Gastroesophageal sphincter (tissue), 4 donors: ENCODE data around the gene TFPT. TPM values are rescaled to one million over a fixed set of nuclear protein-coding genes. Genes with fewer than 3 reads are reported as not detected.
A peak's percentile ranks its signal among the peaks of the same experiment; 100 is the strongest.

ENCODE experiments used
- ATAC-seq: fragments of 150-250 bp; one replicate; pipeline ENCODE4 v1.9.1; 2016; ENCODE audit warnings: mild to moderate bottlenecking, moderate library complexity
- H3K27ac ChIP-seq, 4 donors: fragments of 200-600 bp; sonication (generic) in 3 of 4; 1 replicate in 3 of 4; 2 replicates in 1 of 4; pipeline ENCODE4 v1.5.1; 2016 to 2019
- H3K27me3 ChIP-seq: fragments of 200-600 bp; sonication (generic); one replicate; pipeline ENCODE4 v1.5.1; 2019
- H3K36me3 ChIP-seq, 2 donors: fragments of 200-600 bp; sonication (generic); one replicate each; pipeline ENCODE4 v1.5.1; 2019; ENCODE audit warnings: control low read depth in 1 of 2
- H3K4me1 ChIP-seq, 3 donors: fragments of 200-600 bp; sonication (generic); 1 replicate in 2 of 3; 2 replicates in 1 of 3; pipeline ENCODE4 v1.5.1; 2016 to 2019; ENCODE audit warnings: control low read depth in 2 of 3
- H3K4me3 ChIP-seq, 2 donors: fragments of 200-600 bp; sonication (generic); one replicate each; pipeline ENCODE4 v1.5.1; 2019; ENCODE audit warnings: mild to moderate bottlenecking in 1 of 2, moderate library complexity in 1 of 2
- H3K9me3 ChIP-seq, 3 donors: fragments of 200-600 bp; sonication (generic); one replicate each; pipeline ENCODE4 v1.5.1; 2017 to 2019; ENCODE audit warnings: control low read depth in 2 of 3
- CTCF ChIP-seq, 4 experiments: fragments of 200-600 bp in 2 of 4; fragments of 450-650 bp in 2 of 4; sonication (generic) in 1 of 4; IDR thresholded peaks; one replicate each; pipeline ENCODE4 v1.5.1; 2017 to 2019; ENCODE audit warnings: antibody characterized with exemption in 4 of 4, mild to moderate bottlenecking in 2 of 4, moderate library complexity in 2 of 4
- EP300 ChIP-seq: sonication (generic); formaldehyde crosslinking; IDR thresholded peaks from one replicate; pipeline ENCODE4 v1.6.1; 2017; ENCODE audit warnings: antibody characterized with exemption, mild to moderate bottlenecking
- POLR2A ChIP-seq, 2 donors: fragments of 450-650 bp; IDR thresholded peaks; one replicate each; pipeline ENCODE4 v1.6.1; 2017; ENCODE audit warnings: antibody characterized with exemption in 2 of 2, mild to moderate bottlenecking in 2 of 2, moderate library complexity in 1 of 2
- POLR2AphosphoS5 ChIP-seq: sonication (generic); formaldehyde crosslinking; IDR thresholded peaks from one replicate; pipeline ENCODE4 v1.6.1; 2017; ENCODE audit warnings: antibody characterized with exemption
- WGBS, 2 donors: methylation state at CpG; one replicate each; pipeline ENCODE4 v1.1.5; 2018; ENCODE audit warnings: low coverage in 1 of 2; 5-methylcytosine and 5-hydroxymethylcytosine counted together
- total RNA-seq, 4 donors: library from RNA; depleted of rRNA; stranded (reverse); fragments of >200 nt; gene quantifications; one replicate each; pipeline ENCODE4 v1.1.0, GENCODE V29; 2016

Gene TFPT
- total RNA-seq, 4 donors from 2014 or later = 12.5 to 20.9 (median 15.2) TPM

GRCh38 chr19:54162241-54162805 is 46.9 kb upstream of the TFPT start:
- Histone ChIP-seq H3K4me3 (peak overlapping the region; percentile 10 to 50), H3K9me3 (no peaks in the 10 kb centered on the region), H3K27ac (peak overlapping the region in 3 of 4 donors; percentile 75 to 97 (median 89)), H3K36me3 (peaks cover 0 to 9% of the 10 kb centered on the region in 2 donors), H3K27me3 (peaks cover 31% of the 10 kb centered on the region), H3K4me1 (peaks cover 0 to 57% (median 40%) of the 10 kb centered on the region in 3 donors)
- 0 to 3% methylated on average over 11 of the region's 35 CpGs for WGBS, 2 donors
- no peak for TF ChIP-seq POLR2A (IDR thresholded peaks at IDR 0.05)
- TF ChIP-seq CTCF (IDR thresholded peaks at IDR 0.05) = no peak
- no peak for TF ChIP-seq EP300
- no peak for TF ChIP-seq POLR2AphosphoS5
- ATAC-seq = peak; percentile 50

- Histone ChIP-seq H3K27ac (peak overlapping the region in 3 of 4 donors; percentile 89 to 97 (median 93)), H3K9me3 (no peaks in the 10 kb centered on the region), H3K4me3 (peak overlapping the region in 1 of 2 donors; percentile 56), H3K4me1 (peaks cover 0 to 57% (median 40%) of the 10 kb centered on the region in 3 donors), H3K27me3 (peaks cover 16% of the 10 kb centered on the region), H3K36me3 (peaks cover 0 to 24% of the 10 kb centered on the region in 2 donors)
- WGBS, 2 donors = 25 to 37% methylated on average over 9 to 12 of the region's 13 CpGs
- no peak for ATAC-seq
- no peak for TF ChIP-seq EP300
- no peak for TF ChIP-seq POLR2AphosphoS5
- no peak for TF ChIP-seq POLR2A (IDR thresholded peaks at IDR 0.05)
- TF ChIP-seq CTCF (IDR thresholded peaks at IDR 0.05) = no peak
Observed at GRCh38 chr19:54160854-54161253, 45.4 kb upstream of the TFPT start.

DNA sequence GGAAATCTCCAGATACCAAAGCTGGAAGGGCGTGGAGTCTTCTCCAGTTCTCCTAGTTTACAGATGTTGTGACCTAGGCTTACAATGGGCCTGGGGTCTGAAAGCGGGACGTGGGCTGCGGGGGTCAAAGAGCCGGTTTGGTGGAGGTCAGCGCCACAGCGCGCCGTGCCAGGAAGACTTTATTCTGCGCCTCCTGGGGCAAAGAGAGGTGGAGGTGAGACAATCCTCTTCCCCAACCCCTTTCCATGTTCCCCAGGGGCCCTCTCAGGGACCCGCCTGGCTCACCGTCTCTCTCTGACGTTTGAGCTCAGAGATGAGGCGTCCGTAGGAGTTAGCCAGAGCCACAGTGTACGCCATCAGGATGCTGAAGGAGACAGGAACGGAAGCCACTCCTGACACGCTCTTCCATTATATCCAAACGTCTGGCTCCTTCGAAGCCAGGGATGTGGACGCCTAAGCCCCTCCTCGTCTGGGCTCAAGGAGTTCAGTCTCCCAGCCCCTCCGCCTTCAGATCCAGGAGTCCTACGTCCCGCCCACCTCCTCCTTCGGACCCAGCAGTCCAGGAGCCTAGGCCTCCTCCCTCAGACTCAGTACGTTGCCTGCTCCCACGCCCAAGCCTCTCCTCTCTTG is 44.8 kb upstream of the TFPT start:
- TF ChIP-seq EP300 = no peak
- TF ChIP-seq POLR2A (IDR thresholded peaks at IDR 0.05) = peak; percentile 14 to 29
- no peaks in the 10 kb centered on the region for H3K9me3 ChIP-seq
- 4% methylated on average over 7 of the region's 28 CpGs; no CpG with 5 or more reads in 1 of the 2 donors for WGBS, 2 donors
- peaks cover 0 to 30% of the 10 kb centered on the region in 2 donors for H3K36me3 ChIP-seq
- peaks cover 0 to 57% (median 40%) of the 10 kb centered on the region in 3 donors for H3K4me1 ChIP-seq
- no peak for ATAC-seq
- peak overlapping the region; percentile 81 to 97 (median 91) for H3K27ac ChIP-seq
- peaks cover 11% of the 10 kb centered on the region for H3K27me3 ChIP-seq
- H3K4me3 ChIP-seq = peak overlapping the region; percentile 52 to 56

- TF ChIP-seq POLR2A (IDR thresholded peaks at IDR 0.05) (peak; percentile 61 to 64), CTCF (IDR thresholded peaks at IDR 0.05) (peak in 3 of 4 experiments; percentile 28 to 63 (median 42)), POLR2AphosphoS5 (peak; percentile 85), EP300 (no peak)
- Histone ChIP-seq H3K36me3 (peaks cover 0 to 37% of the 10 kb centered on the region in 2 donors), H3K9me3 (no peaks in the 10 kb centered on the region), H3K27ac (peak within 1 kb of the TSS; percentile 89 to 99 (median 96)), H3K27me3 (peaks cover 5% of the 10 kb centered on the region), H3K4me3 (peak within 1 kb of the TSS; percentile 56 to 88), H3K4me1 (peaks cover 0 to 53% (median 38%) of the 10 kb centered on the region in 3 donors)
- WGBS, 2 donors = 0% methylated on average over 18 to 28 of the region's 72 CpGs
- peak; percentile 96 for ATAC-seq
Observed at GRCh38 chr19:54159352-54160181, 44.1 kb upstream of the TFPT start, which contains the start of gene LENG1. TSS of gene LENG1 (minus strand) at chr19:54159721. CDS start at chr19:54159695, 26 bp downstream.

DNA sequence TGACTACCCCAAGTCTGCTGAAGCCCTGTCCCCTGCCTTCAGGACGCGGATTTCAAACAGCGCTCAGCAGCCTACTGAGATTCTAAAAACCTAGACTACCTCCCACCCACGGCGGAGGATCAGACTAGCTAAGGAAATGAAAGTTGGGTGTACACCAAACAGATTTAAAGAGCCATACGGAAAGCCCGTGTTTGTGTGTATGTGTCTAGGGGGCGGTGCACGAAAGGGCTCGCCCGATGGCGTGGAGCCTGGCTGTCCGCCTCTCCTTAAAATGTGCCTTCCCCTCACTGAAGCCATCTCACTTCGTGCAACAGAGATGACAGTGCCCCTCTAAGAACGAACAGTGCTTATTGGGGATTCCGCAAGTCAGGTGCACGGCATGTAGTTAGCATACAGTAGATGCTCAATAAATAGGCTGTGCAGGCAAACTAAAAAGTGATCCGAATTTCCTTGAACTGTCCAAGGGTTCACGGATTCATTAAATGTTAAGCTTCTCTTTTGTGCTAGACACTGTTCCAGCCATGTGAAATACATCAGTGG is 43.4 kb upstream of the TFPT start:
- ATAC-seq = no peak
- H3K36me3 ChIP-seq = peaks cover 0 to 44% of the 10 kb centered on the region in 2 donors
- peaks cover 0 to 49% (median 33%) of the 10 kb centered on the region in 3 donors for H3K4me1 ChIP-seq
- H3K27me3 ChIP-seq = no peaks in the 10 kb centered on the region
- no peaks in the 10 kb centered on the region for H3K9me3 ChIP-seq
- peak overlapping the region; percentile 56 to 88 for H3K4me3 ChIP-seq
- H3K27ac ChIP-seq = peak overlapping the region; percentile 89 to 99 (median 96)
- TF ChIP-seq POLR2A (IDR thresholded peaks at IDR 0.05) = no peak
- TF ChIP-seq EP300 = no peak
- no peak for TF ChIP-seq CTCF (IDR thresholded peaks at IDR 0.05)
- TF ChIP-seq POLR2AphosphoS5 = no peak
- 8 to 11% methylated on average over 16 to 18 of the region's 19 CpGs for WGBS, 2 donors
